Stimulated activated CD8-positive, alpha-beta memory T cell treated with anti-CD3 and anti-CD28 coated beads, Interleukin-12 subunit alpha, Interleukin-12 subunit beta, amount 100 ng/mL, for 24 hours (primary cell): Measurements from ENCODE around the gene PHACTR4.
"Not testable (repeated sequence)": the region's sequence is repeated elsewhere in the genome, so short reads cannot be mapped to it uniquely, and the experiment has no call there.

Source experiments
- DNase-seq: peaks from one replicate; pipeline ENCODE4 v3.0.0-alpha.2; 2020; ENCODE audit errors: extremely low read depth

Gene PHACTR4

GRCh38 chr1:28428990-28429520 is 59.5 kb downstream of the PHACTR4 start:
- no peak for DNase-seq

GRCh38 chr1:28436211-28436769 is 66.8 kb downstream of the PHACTR4 start:
- DNase-seq = no peak

- DNase-seq = no peak
Measured at GRCh38 chr1:28437264-28437923, 67.9 kb downstream of the PHACTR4 start.

GRCh38 chr1:28437924-28438699 is 68.6 kb downstream of the PHACTR4 start:
- DNase-seq = no peak

- no peak for DNase-seq
Measured at GRCh38 chr1:28439320-28439719, 69.8 kb downstream of the PHACTR4 start.

GRCh38 chr1:28441674-28442073 is 72.1 kb downstream of the PHACTR4 start:
- DNase-seq = no peak

- no peak for DNase-seq
Measured at GRCh38 chr1:28443550-28443949, 74.0 kb downstream of the PHACTR4 start.

GRCh38 chr1:28447679-28448078 is 78.1 kb downstream of the PHACTR4 start:
- no peak for DNase-seq

GRCh38 chr1:28448094-28448611 is 78.6 kb downstream of the PHACTR4 start:
- DNase-seq = not testable (repeated sequence)

GRCh38 chr1:28449904-28450303 is 80.4 kb downstream of the PHACTR4 start:
- no peak for DNase-seq

GRCh38 chr1:28450561-28450960 is 81.0 kb downstream of the PHACTR4 start:
- no peak for DNase-seq

- no peak for DNase-seq
Measured at GRCh38 chr1:28451011-28451410, 81.5 kb downstream of the PHACTR4 start.

- no peak for DNase-seq
Measured at GRCh38 chr1:28456078-28456477, 86.5 kb downstream of the PHACTR4 start.

- no peak for DNase-seq
Measured at GRCh38 chr1:28457678-28458077, 88.1 kb downstream of the PHACTR4 start.

GRCh38 chr1:28458237-28459228 is 89.0 kb downstream of the PHACTR4 start:
- DNase-seq = no peak

- no peak for DNase-seq
Measured at GRCh38 chr1:28466226-28466778, 96.8 kb downstream of the PHACTR4 start.

GRCh38 chr1:28470146-28470545 is 100.6 kb downstream of the PHACTR4 start:
- DNase-seq = no peak

GRCh38 chr1:28479497-28479896 is 110.0 kb downstream of the PHACTR4 start:
- DNase-seq = not testable (repeated sequence)

- DNase-seq = no peak
Measured at GRCh38 chr1:28480308-28480707, 110.8 kb downstream of the PHACTR4 start.

GRCh38 chr1:28482138-28482537 is 112.6 kb downstream of the PHACTR4 start:
- DNase-seq = no peak

- DNase-seq = no peak
Measured at GRCh38 chr1:28482702-28483101, 113.2 kb downstream of the PHACTR4 start.
